ENCODE data around the gene CDON.

DNA sequence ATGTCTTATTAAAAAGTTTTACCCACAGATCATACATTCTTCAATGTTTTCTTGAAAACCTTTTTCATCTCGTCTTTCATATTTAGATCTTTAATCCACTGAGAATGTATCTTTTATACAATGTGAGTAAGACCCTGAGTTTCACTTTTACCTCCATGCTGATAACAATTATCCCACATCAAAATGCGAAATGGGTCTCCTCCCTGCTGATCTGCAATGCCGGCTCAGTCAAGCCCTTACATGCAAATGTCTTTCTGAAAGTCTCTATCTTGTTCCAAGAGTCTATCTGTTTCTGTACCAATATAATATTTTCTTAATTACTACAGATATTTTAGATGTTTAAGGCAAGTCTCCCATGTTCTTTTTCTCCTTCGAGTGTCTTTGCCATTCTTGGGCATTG, 50.9 kb downstream of the CDON start:
- no peak for TF ChIP-seq TCF7 (IDR thresholded peaks at IDR 0.05; ENCODE audit: borderline replicate concordance)
- no peak for TF ChIP-seq GTF2F1 (IDR thresholded peaks at IDR 0.05; ENCODE audit: low read depth, low read length)
- TF ChIP-seq MXI1 (IDR thresholded peaks at IDR 0.05; ENCODE audit: low read depth, low read length), result no peak
- no peak for TF ChIP-seq EHMT2 (IDR thresholded peaks at IDR 0.05)
- TF ChIP-seq PHF8 (IDR thresholded peaks at IDR 0.05; ENCODE audit: borderline replicate concordance, low read length), result no peak
- no peak for TF ChIP-seq PHB2 (IDR thresholded peaks at IDR 0.05; ENCODE audit: low read depth)
- TF ChIP-seq, protein P1, sequence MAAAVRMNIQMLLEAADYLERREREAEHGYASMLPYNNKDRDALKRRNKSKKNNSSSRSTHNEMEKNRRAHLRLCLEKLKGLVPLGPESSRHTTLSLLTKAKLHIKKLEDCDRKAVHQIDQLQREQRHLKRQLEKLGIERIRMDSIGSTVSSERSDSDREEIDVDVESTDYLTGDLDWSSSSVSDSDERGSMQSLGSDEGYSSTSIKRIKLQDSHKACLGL (CRISPR knock-in tag; IDR thresholded peaks at IDR 0.05; ENCODE audit: borderline replicate concordance, poor library complexity, severe bottlenecking), result no peak
- no peak for TF ChIP-seq POLR2A (conservative IDR thresholded peaks at IDR 0.05)
- TF ChIP-seq PHB (CRISPR knock-in tag; IDR thresholded peaks at IDR 0.05), result no peak
- TF ChIP-seq, protein P2, sequence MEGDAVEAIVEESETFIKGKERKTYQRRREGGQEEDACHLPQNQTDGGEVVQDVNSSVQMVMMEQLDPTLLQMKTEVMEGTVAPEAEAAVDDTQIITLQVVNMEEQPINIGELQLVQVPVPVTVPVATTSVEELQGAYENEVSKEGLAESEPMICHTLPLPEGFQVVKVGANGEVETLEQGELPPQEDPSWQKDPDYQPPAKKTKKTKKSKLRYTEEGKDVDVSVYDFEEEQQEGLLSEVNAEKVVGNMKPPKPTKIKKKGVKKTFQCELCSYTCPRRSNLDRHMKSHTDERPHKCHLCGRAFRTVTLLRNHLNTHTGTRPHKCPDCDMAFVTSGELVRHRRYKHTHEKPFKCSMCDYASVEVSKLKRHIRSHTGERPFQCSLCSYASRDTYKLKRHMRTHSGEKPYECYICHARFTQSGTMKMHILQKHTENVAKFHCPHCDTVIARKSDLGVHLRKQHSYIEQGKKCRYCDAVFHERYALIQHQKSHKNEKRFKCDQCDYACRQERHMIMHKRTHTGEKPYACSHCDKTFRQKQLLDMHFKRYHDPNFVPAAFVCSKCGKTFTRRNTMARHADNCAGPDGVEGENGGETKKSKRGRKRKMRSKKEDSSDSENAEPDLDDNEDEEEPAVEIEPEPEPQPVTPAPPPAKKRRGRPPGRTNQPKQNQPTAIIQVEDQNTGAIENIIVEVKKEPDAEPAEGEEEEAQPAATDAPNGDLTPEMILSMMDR (IDR thresholded peaks at IDR 0.05 in 2 of 3, conservative IDR thresholded peaks at IDR 0.05 in 1 of 3; ENCODE audit: insufficient read depth in 2 of 3, low read depth in 1 of 3, low read length in 3 of 3), result no peak
- no peak for TF ChIP-seq SNIP1 (IDR thresholded peaks at IDR 0.05; ENCODE audit: low read depth)
- no peak for TF ChIP-seq RCOR1 (IDR thresholded peaks at IDR 0.05; ENCODE audit: borderline replicate concordance in 1 of 2, low read depth in 2 of 2, low read length in 2 of 2)
- TF ChIP-seq, protein P3, sequence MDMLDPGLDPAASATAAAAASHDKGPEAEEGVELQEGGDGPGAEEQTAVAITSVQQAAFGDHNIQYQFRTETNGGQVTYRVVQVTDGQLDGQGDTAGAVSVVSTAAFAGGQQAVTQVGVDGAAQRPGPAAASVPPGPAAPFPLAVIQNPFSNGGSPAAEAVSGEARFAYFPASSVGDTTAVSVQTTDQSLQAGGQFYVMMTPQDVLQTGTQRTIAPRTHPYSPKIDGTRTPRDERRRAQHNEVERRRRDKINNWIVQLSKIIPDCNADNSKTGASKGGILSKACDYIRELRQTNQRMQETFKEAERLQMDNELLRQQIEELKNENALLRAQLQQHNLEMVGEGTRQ (CRISPR knock-in tag; IDR thresholded peaks at IDR 0.05), result no peak
